ENCODE results near the gene FERMT3. TPM values are rescaled to one million over a fixed set of nuclear protein-coding genes. Genes with fewer than 3 reads are reported as not detected.
A peak's percentile ranks its signal among the peaks of the same experiment; 100 is the strongest.

Gene FERMT3
- total RNA-seq, 1 experiment from 2014 or later, result 10.6 TPM

DNA sequence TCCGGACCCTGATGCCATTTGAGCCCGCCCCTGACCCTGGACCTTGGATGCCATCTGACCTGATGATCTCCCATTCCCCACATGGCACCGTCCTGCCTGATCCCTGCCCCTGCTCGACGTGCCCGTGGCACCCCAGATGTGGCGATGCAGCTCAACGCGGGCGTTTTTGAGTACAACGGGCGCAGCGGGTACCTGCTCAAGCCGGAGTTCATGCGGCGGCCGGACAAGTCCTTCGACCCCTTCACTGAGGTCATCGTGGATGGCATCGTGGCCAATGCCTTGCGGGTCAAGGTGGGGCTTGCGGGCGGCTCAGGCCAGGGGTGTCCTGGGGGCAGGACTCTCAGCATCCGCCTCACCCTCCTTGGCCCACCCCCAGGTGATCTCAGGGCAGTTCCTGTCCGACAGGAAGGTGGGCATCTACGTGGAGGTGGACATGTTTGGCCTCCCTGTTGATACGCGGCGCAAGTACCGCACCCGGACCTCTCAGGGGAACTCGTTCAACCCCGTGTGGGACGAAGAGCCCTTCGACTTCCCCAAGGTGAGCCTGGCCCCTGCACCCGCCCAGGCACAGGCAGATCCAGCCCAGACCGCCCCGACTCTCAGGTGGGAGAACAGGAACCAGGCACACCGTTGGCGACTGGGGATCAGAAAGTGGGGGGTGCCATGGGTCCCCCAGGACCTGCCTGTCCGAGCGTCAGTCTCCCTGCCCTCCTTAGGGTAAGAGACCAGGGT, 55.9 kb downstream of the FERMT3 start:
- no peak overlapping the region for H4K91ac ChIP-seq (ENCODE audit: insufficient read length, low read depth, low read length)
- H3K23me2 ChIP-seq (ENCODE audit: insufficient read length, low read depth, low read length, poor library complexity, severe bottlenecking), result no peaks in the 10 kb centered on the region
- H3K18ac ChIP-seq (ENCODE audit: insufficient read length, low read depth, low read length), result no peak overlapping the region
- TF ChIP-seq, protein P1, sequence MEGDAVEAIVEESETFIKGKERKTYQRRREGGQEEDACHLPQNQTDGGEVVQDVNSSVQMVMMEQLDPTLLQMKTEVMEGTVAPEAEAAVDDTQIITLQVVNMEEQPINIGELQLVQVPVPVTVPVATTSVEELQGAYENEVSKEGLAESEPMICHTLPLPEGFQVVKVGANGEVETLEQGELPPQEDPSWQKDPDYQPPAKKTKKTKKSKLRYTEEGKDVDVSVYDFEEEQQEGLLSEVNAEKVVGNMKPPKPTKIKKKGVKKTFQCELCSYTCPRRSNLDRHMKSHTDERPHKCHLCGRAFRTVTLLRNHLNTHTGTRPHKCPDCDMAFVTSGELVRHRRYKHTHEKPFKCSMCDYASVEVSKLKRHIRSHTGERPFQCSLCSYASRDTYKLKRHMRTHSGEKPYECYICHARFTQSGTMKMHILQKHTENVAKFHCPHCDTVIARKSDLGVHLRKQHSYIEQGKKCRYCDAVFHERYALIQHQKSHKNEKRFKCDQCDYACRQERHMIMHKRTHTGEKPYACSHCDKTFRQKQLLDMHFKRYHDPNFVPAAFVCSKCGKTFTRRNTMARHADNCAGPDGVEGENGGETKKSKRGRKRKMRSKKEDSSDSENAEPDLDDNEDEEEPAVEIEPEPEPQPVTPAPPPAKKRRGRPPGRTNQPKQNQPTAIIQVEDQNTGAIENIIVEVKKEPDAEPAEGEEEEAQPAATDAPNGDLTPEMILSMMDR (conservative IDR thresholded peaks at IDR 0.05), result no peak
- no peak overlapping the region for H2AK5ac ChIP-seq (ENCODE audit: insufficient read length, low read length)
- no peak overlapping the region for H4K5ac ChIP-seq (ENCODE audit: insufficient read length, low read depth, low read length)
- H3K9ac ChIP-seq (ENCODE audit: extremely low read depth, insufficient read length, low read length), result no peak overlapping the region
- H4K20me1 ChIP-seq (ENCODE audit: control insufficient read depth, insufficient read depth, insufficient read length), result no peaks in the 10 kb centered on the region
- H3K9me3 Mint-ChIP-seq, result no peaks in the 10 kb centered on the region
- no peak overlapping the region for H3K4me2 ChIP-seq (ENCODE audit: insufficient read depth, insufficient read length, low read length)
- no peak overlapping the region for H3K4ac ChIP-seq (ENCODE audit: low read depth, low read length)
- no peaks in the 10 kb centered on the region for H3K4me1 ChIP-seq (ENCODE audit: insufficient read depth, low read length)
- DNase-seq, result no peak
- H3K4me1 Mint-ChIP-seq, result peaks cover 0 to 8% of the 10 kb centered on the region in 2 experiments; a peak in 3 of 4 replicates
- H3K23ac ChIP-seq (ENCODE audit: insufficient read length, low read depth, low read length), result no peak overlapping the region
- no peak overlapping the region for H2BK12ac ChIP-seq (ENCODE audit: insufficient read length, low read depth, low read length)
- no peak overlapping the region for H3K56ac ChIP-seq (ENCODE audit: insufficient read length, low read depth, low read length)
- H2BK120ac ChIP-seq (ENCODE audit: low read depth, low read length, poor library complexity, severe bottlenecking), result no peak overlapping the region
- H3K4me3 Mint-ChIP-seq, result no peak overlapping the region; a peak in 1 of 5 replicates
- no peak overlapping the region for H4K8ac ChIP-seq (replicated peaks; ENCODE audit: insufficient read length, low read depth, low read length)
- H3K79me2 ChIP-seq (ENCODE audit: insufficient read depth, low read length), result no peaks in the 10 kb centered on the region
- H2BK15ac ChIP-seq (ENCODE audit: low read depth, low read length), result no peak overlapping the region
- no CpG with 5 or more reads among the region's 42 CpGs for WGBS (ENCODE audit: extremely low coverage, insufficient read length, low lambda C conversion rate)
- no peak overlapping the region for H3K14ac ChIP-seq (ENCODE audit: insufficient read depth, low read length)
- H3K79me1 ChIP-seq (ENCODE audit: insufficient read depth, low read depth, low read length, poor library complexity, severe bottlenecking), result no peaks in the 10 kb centered on the region
- no peak overlapping the region for H3T11ph ChIP-seq (ENCODE audit: low read length)
- no peak overlapping the region for H2BK5ac ChIP-seq (ENCODE audit: insufficient read length, low read length)
- H3K9me3 ChIP-seq (ENCODE audit: control insufficient read depth, low read depth, low read length), result no peaks in the 10 kb centered on the region
- H2BK20ac ChIP-seq (ENCODE audit: low read depth, low read length, poor library complexity, severe bottlenecking), result no peak overlapping the region
- no peaks in the 10 kb centered on the region for H3K27me3 Mint-ChIP-seq (ENCODE audit: low read depth)
- no peaks in the 10 kb centered on the region for H3K27me3 ChIP-seq (ENCODE audit: insufficient read depth, low read length)
- H3K27ac Mint-ChIP-seq, result 0 out of 7 replicates have a peak overlapping the region, but pooled peaks of 1 of the 3 experiments have one; percentile 31
- H2AFZ ChIP-seq (ENCODE audit: low read length), result no peak overlapping the region
- H3K27ac ChIP-seq (ENCODE audit: insufficient read length, low read depth, low read length), result no peak overlapping the region
- peaks cover 49 to 85% (median 67%) of the 10 kb centered on the region in 3 experiments for H3K36me3 Mint-ChIP-seq (ENCODE audit: insufficient read depth in 1 of 3, low read depth in 3 of 3)
